Ishikawa (cell line): ENCODE results near the gene RRAS2.

Experiments used
- CEBPB ChIP-seq: IDR thresholded peaks from 2 replicates; pipeline ENCODE4 v1.6.1; 2012
- CREB1 ChIP-seq: IDR thresholded peaks from 2 replicates; pipeline ENCODE4 v1.6.1; 2012; ENCODE audit warnings: low read depth
- EGR1 ChIP-seq: IDR thresholded peaks from 2 replicates; pipeline ENCODE4 v1.6.1; 2012
- EP300 ChIP-seq: IDR thresholded peaks from 2 replicates; pipeline ENCODE4 v1.6.1; 2012; ENCODE audit warnings: borderline replicate concordance
- FOXM1 ChIP-seq: IDR thresholded peaks from 2 replicates; pipeline ENCODE4 v1.6.1; 2012; ENCODE audit warnings: low read depth, borderline replicate concordance
- NFIC ChIP-seq: IDR thresholded peaks from 2 replicates; pipeline ENCODE4 v1.6.1; 2012
- RAD21 ChIP-seq: IDR thresholded peaks from 2 replicates; pipeline ENCODE4 v1.6.1; 2012; ENCODE audit warnings: low read depth
- TAF1 ChIP-seq: IDR thresholded peaks from 2 replicates; pipeline ENCODE4 v1.6.1; 2012; ENCODE audit warnings: low read depth, mild to moderate bottlenecking
- TCF12 ChIP-seq: IDR thresholded peaks from 2 replicates; pipeline ENCODE4 v1.6.1; 2012; ENCODE audit warnings: low read depth
- TEAD4 ChIP-seq: IDR thresholded peaks from 2 replicates; pipeline ENCODE4 v1.6.1; 2012
- YY1 ChIP-seq: IDR thresholded peaks from 2 replicates; pipeline ENCODE4 v1.6.1; 2012; ENCODE audit warnings: low read depth
- ZBTB7A ChIP-seq: IDR thresholded peaks from 2 replicates; pipeline ENCODE4 v1.6.1; 2012; ENCODE audit warnings: low read depth
- TF ChIP-seq, protein P1 (sequence below): IDR thresholded peaks from 2 replicates; pipeline ENCODE4 v1.6.1; 2012
- TF ChIP-seq, protein P2 (sequence below): IDR thresholded peaks from 2 replicates; pipeline ENCODE4 v1.6.1; 2012; ENCODE audit warnings: low read depth, mild to moderate bottlenecking
- TF ChIP-seq, protein P3 (sequence below): IDR thresholded peaks from 2 replicates; pipeline ENCODE4 v1.6.1; 2012

RRAS2 gene

DNA sequence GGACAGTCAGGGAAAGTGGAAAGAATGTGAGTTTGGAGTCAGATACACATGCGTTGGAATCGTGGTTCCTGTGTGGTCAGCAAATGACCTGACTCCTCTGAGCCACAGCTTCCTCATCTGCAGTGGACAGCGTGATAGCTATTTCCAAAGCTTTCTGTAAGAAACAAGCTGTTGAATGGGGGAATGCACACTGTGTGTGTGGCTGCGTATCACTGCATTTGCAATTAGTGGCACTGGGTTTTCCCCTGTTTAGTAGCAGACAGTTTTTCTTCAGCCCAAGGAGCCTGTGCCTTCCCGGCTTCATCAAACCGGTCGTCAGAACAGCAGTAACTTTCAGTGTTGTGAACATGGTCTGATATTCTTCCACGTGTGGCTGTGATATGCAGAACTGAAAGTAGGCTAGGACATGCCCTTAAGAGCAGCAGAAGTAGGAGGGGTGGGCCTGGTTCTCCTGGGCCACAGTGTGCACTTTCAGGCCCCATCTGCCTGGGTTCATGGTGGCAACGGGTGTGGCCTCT lies 121.5 kb downstream of the RRAS2 start:
- TF ChIP-seq, protein P1, sequence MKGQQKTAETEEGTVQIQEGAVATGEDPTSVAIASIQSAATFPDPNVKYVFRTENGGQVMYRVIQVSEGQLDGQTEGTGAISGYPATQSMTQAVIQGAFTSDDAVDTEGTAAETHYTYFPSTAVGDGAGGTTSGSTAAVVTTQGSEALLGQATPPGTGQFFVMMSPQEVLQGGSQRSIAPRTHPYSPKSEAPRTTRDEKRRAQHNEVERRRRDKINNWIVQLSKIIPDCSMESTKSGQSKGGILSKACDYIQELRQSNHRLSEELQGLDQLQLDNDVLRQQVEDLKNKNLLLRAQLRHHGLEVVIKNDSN: no peak
- no peak for TF ChIP-seq CREB1
- no peak for TF ChIP-seq TCF12
- TF ChIP-seq, protein P2, sequence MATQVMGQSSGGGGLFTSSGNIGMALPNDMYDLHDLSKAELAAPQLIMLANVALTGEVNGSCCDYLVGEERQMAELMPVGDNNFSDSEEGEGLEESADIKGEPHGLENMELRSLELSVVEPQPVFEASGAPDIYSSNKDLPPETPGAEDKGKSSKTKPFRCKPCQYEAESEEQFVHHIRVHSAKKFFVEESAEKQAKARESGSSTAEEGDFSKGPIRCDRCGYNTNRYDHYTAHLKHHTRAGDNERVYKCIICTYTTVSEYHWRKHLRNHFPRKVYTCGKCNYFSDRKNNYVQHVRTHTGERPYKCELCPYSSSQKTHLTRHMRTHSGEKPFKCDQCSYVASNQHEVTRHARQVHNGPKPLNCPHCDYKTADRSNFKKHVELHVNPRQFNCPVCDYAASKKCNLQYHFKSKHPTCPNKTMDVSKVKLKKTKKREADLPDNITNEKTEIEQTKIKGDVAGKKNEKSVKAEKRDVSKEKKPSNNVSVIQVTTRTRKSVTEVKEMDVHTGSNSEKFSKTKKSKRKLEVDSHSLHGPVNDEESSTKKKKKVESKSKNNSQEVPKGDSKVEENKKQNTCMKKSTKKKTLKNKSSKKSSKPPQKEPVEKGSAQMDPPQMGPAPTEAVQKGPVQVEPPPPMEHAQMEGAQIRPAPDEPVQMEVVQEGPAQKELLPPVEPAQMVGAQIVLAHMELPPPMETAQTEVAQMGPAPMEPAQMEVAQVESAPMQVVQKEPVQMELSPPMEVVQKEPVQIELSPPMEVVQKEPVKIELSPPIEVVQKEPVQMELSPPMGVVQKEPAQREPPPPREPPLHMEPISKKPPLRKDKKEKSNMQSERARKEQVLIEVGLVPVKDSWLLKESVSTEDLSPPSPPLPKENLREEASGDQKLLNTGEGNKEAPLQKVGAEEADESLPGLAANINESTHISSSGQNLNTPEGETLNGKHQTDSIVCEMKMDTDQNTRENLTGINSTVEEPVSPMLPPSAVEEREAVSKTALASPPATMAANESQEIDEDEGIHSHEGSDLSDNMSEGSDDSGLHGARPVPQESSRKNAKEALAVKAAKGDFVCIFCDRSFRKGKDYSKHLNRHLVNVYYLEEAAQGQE: no peak
- TF ChIP-seq TAF1: no peak
- no peak for TF ChIP-seq CEBPB
- no peak for TF ChIP-seq EP300
- no peak for TF ChIP-seq TEAD4
- TF ChIP-seq, protein P3, sequence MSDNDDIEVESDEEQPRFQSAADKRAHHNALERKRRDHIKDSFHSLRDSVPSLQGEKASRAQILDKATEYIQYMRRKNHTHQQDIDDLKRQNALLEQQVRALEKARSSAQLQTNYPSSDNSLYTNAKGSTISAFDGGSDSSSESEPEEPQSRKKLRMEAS: no peak
- no peak for TF ChIP-seq ZBTB7A
- no peak for TF ChIP-seq RAD21
- no peak for TF ChIP-seq EGR1
- no peak for TF ChIP-seq YY1
- no peak for TF ChIP-seq NFIC
- no peak for TF ChIP-seq FOXM1

DNA sequence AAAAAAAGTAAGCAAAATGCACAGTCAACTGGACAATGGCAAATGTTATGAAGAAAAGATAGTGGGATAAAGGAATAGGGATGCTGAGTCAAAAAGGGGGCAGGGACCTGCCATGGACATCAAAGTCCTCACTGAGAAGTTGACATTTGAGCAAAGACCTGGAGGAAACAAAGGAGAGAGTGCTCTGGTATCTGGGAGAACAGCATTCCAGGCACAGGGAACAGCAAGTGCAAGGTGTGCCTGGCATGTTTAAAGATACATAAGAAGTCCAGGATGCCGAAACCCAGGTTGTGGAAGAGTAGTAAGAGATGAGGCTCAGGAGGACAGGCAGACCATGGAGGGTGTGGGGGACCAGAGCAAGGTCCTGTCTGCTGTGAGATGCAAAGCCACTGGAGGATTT lies 123.3 kb downstream of the RRAS2 start:
- TF ChIP-seq CREB1 (no peak), EP300 (no peak), RAD21 (no peak), CEBPB (no peak), TCF12 (no peak)
- TF ChIP-seq, protein P3: no peak
- TF ChIP-seq, protein P2: no peak

DNA sequence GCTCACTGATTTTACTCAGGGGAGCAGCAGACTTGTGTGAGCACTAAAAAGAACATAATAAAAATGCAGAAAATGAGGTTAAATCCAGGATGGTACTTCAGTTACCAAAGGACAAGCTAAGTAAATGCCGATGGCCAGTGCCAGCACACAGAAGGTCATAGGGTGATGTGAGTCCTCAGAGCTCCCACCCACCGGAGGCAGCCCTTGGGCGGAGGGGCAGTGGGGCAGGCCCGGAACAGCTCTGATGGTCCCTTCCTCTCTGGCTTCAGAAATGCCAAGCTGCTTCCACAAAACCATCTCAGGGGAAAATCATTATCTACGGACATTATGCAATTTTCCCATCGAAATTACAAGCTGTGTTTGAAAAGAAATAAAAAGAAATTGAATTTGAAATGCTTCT lies 124.5 kb downstream of the RRAS2 start:
- TF ChIP-seq FOXM1 (no peak), CEBPB (no peak), TAF1 (no peak), YY1 (no peak), EP300 (no peak), CREB1 (no peak), RAD21 (no peak), ZBTB7A (no peak), NFIC (no peak), TCF12 (no peak)
- TF ChIP-seq, protein P1: no peak
- TF ChIP-seq, protein P2: no peak

DNA sequence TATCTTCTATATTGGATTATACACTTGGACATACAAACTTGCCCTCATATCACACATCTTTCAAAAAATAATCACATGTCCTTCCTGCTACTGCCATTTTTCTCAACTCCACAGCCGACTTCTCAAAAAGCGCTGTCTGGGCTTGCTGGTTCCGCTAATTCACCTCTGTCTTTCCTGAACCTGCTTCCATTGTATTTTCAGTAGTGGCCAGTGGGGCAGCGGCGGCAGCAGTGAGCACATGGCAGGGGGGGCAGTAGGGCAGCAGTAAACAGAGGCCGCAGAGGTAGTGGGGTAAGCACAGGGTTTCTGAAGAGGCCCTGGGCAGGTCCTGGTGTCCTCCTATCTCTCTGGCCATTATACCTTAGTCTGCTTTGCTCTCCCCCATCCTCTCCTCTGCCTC lies 126.3 kb downstream of the RRAS2 start:
- TF ChIP-seq, protein P1: no peak
- peak; percentile 19; the same call in 1 of the 2 replicates for TF ChIP-seq RAD21

DNA sequence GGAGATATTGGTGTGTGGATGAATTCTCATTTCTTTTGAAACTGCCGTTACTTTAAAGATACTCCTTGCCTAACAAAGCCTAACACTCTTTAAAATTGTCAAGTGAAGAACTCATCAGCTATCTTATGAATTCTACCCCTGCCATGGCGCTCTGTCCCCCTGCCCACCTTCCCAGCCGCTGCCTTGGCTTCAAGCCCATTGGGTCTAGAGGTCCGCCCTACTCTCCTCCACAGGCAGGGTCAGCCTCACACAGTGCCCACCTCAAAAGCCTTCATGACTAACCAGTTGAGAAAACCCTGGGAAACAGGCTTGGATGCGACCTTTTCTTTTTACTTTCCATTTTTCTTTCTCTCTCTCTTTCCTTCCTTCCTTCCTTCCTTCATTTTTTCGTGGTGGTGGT lies 128.6 kb downstream of the RRAS2 start:
- TF ChIP-seq CREB1: no peak
- no peak for TF ChIP-seq TAF1
- no peak for TF ChIP-seq EP300
- no peak for TF ChIP-seq FOXM1
- TF ChIP-seq YY1: no peak
- TF ChIP-seq RAD21: no peak
- TF ChIP-seq EGR1: no peak
- no peak for TF ChIP-seq TCF12
- TF ChIP-seq, protein P3: no peak
- TF ChIP-seq, protein P2: no peak
- TF ChIP-seq NFIC: no peak
- TF ChIP-seq ZBTB7A: no peak
- TF ChIP-seq, protein P1: no peak
- TF ChIP-seq CEBPB: no peak
- TF ChIP-seq TEAD4: no peak
